Amniotic epithelial cell (primary cell): ENCODE measurements around the gene HMBS.
"Not testable (repeated sequence)": the region's sequence is repeated elsewhere in the genome, so short reads cannot be mapped to it uniquely, and the experiment has no call there.

Experiments used
- DNase-seq: peaks from one replicate; pipeline ENCODE4 v3.0.0-alpha.2; 2010; ENCODE audit warnings: low read depth

The HMBS gene

DNA sequence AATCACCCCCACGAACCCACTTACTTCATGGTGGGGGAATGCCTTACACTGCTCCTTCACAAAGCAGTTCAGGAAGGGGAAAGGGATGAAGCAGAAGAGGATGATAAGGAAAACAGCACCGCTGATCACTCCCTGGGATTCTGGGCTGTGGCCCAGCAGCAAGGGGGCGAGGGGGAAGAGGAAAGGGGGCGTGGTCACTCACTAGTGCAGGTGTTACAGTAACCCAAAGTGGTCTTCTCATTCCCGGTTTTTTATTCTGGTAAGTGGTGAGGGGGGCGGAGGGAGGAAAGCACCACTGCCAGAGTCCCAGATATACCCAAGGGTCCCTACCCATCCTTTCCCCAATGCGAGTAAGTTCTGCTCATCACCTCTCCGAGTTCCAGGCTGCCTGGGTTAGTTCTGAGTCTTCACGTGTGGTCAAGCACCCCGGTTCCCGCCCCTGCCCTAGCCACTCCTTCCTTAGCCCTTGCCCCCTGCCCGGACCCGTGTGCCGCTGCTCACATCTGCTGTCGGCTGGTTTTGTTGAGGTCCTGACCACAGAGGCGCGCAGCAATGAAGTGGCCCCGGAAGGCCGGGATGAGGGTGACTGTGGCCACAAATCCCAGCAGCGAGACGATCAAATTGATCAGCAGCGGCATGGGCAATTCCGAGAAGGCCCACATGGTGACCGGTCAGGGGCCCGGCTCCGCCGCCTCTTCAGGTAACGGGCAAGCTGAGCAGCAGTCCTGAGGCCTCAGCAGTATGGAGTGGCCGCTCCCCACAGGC, 16.5 kb downstream of the HMBS start:
- DNase-seq = no peak

- peak; percentile 96 for DNase-seq
Observed at GRCh38 chr11:119101759-119102423, 17.2 kb downstream of the HMBS start, which contains the start of gene DPAGT1. DPAGT1 (minus strand) TSS chr11:119101853; CDS start chr11:119101655, 198 bp downstream.

DNA sequence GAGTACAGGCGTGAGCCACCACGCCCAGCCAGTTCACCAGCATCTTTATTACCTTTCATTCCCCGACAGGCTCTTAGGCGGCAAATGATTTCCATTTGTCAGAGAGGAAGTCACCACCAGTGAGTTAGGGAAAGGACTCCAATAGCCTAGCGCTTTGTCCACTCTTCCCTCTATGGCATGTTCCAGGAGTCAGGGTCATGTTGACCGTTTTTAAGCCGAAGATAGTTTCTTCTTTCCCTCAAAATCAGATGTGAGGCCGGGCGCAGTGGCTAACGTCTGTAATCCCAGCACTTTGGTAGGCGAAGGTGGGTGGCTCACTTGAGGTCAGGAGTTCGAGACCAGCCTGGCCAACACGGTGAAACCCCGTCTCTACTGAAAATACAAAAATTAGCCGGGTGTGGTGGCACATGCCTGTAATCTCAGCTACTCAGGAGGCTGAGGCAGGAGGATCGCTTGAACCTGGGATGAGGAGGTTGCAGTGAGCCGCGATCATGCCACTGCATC, 18.5 kb downstream of the HMBS start:
- DNase-seq = not testable (repeated sequence)

DNA sequence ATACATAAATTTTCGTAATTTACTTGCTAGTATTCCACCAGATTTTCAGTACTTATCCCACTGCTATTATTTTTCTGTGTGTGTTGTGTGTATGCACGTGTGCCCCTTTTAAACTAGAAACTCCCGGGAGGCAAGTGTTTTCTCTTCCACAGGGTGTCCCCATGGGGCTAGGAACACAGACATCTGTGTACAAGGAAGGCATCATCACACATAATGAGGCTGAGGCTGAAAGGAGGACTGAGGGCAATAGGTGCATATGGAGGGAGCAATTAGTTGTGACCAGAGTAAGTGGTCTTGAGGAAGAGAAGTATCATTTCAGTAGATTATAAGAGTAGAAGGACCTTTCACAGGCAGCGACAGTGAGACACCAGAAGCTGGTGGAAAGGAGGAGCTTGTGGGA, 19.1 kb downstream of the HMBS start:
- DNase-seq = peak; percentile 25

- DNase-seq = peak; percentile 92
Observed at GRCh38 chr11:119106564-119107537, 22.2 kb downstream of the HMBS start, which contains the start of gene C2CD2L. C2CD2L (plus strand) TSS chr11:119107344; CDS start chr11:119107742, 398 bp downstream.

- DNase-seq = no peak
Observed at GRCh38 chr11:119107538-119108145, 23.0 kb downstream of the HMBS start.

DNA sequence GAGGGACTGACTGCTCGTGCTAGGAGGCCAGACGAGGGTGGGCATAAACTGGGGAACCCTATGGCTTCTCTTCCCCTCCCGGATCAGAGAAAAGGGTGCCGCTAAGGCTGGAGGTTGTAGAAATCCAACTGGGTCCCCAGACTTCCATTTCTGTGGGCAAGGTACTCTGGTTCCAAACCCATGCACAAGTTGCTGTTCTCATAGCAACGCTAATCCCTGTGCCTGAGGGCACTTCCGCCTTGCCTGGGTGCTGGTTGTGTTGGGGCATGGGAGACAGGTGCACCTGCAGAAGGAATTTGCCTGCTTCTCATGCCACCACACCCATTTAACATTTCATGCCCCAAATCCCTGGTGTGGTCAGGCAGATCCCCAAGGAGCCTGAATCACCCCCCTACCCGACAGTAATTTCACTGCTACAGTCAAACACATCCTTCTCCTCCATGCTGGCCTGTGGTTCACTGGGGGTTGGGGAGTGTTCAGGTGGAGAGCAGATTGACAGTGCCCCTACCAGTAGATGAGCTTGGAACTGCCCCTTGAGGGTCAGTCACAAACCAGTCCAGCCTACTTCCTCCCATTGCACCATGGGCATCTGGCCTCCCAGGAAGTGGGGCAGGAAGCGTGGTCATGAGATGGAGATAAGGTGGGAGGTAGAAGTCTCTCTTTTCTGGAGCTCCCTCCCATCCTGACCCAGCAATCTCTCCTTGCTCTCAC, 23.6 kb downstream of the HMBS start:
- peak; percentile 56 for DNase-seq

DNA sequence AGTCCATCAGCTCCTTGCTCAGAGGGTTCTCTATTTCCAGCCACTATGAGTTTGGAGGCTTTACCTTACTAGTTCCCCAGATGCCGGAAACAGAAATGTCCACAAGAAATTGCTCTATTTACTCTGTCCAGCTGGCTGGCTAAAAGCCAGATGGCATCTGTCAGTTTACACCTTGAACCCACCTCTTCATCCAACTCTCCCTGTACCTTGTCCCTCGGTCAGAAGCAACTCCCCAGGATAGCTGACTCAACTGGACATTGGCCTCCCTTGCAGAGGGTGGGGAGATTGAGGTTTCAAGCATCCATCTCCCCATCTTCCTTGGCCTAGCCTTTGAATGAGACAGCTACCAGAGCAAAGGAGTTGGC, 24.2 kb downstream of the HMBS start:
- no peak for DNase-seq

DNA sequence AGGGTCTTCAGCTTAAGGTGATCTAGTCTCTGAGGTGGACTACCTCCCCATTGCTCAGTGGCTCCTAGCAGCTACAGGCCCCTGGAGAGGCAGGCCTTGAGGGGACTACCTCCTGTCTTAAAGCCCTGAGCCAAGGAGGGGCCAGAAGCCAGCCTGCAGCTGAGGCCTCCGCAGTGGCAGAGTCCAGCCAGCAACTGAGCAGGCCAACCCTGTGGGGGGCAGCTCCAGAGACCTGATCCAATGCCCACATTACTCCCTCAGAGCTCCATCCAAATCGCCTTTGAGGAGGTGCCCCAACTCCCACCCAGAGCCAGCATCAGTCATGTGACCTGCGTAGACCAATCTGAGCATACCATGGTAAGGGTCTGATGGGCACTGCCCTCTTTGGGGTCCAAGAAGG, 25.2 kb downstream of the HMBS start:
- DNase-seq = no peak

GRCh38 chr11:119110439-119110838, 25.8 kb downstream of the HMBS start:
- DNase-seq = no peak

GRCh38 chr11:119111361-119111925, 26.8 kb downstream of the HMBS start:
- no peak for DNase-seq

- DNase-seq = no peak
Observed at GRCh38 chr11:119112314-119113020, 27.8 kb downstream of the HMBS start.

- no peak for DNase-seq
Observed at GRCh38 chr11:119113716-119114115, 29.0 kb downstream of the HMBS start.

- DNase-seq = no peak
Observed at GRCh38 chr11:119114351-119114750, 29.7 kb downstream of the HMBS start.

GRCh38 chr11:119115484-119116234, 31.0 kb downstream of the HMBS start:
- DNase-seq = peak; percentile 63

DNA sequence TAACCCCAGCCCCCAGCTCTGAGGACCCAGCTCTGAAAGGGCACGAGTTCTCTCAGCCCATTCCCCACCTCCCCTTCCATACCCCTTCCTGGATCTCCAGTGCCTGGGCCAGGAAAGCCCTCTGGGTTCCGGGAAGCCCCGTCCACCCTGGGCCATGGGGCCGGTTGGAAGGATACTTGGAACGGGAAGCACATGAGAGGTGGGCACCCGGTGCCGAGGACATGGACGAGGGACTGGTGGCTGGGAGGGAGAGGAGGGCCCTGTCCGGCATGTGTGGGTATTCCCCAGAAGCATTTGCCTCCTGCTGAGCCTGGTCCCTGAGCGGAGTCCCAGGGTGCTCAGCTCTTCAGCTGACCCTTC, 31.5 kb downstream of the HMBS start:
- no peak for DNase-seq

DNA sequence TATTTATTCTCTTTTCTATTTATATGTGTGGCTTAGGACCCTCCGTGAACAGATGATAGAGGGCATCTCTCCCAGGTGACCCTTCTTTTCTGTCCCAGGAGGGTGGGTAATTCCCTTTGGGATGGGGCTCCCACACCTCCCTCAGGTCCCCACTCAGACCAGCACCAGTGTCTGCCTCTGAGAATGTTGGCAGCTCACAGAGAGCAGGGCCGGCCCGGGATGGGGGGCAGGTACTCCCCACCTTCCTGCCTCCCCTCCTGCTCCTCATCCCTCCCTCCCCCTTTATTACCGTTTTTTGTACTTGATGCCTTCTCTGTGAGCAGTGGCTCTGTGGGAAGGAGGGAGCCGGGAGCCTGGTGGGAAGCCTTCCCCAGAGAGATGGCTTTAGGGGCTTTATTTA, 31.9 kb downstream of the HMBS start:
- DNase-seq = no peak

- no peak for DNase-seq
Observed at GRCh38 chr11:119117004-119117706, 32.5 kb downstream of the HMBS start.

- DNase-seq = no peak
Observed at GRCh38 chr11:119118227-119118626, 33.5 kb downstream of the HMBS start.
